Astrocyte (in vitro differentiated cells and primary cell): ENCODE results near the gene POLR2J2.
"Not testable (repeated sequence)": the region's sequence is repeated elsewhere in the genome, so short reads cannot be mapped to it uniquely, and the experiment has no call there.

Experiments
- CTCF ChIP-seq: IDR thresholded peaks from 2 replicates; pipeline ENCODE4 v1.5.1; 2011; ENCODE audit warnings: low read depth, mild to moderate bottlenecking, inconsistent platforms, low read length, moderate library complexity; ENCODE audit not compliant: insufficient read depth
- EZH2 ChIP-seq: IDR thresholded peaks from 2 replicates; pipeline ENCODE4 v1.6.1; 2012; ENCODE audit warnings: mild to moderate bottlenecking, low read length, inconsistent platforms; ENCODE audit not compliant: insufficient read depth

DNA sequence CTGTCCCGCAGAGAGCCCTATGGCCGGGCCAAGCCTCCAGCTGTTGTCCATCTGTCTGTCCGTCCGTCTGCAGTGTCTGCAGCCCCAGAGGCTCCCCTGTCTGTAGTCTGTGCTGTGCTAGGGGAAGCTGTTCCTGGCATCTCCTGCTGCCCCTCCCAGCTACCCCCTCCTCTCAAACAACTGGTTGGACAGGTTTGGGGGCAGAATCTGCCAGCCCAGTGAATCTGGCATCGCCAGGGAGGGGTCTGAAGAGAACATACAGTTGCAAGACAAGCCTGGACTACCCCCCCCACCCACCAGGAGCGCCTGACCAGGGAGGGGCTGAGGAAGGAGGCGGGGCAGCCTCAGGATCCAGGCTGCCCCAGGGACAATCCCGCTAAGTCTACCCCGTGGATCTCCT, 28.8 kb downstream of the POLR2J2 start, which contains the start of gene UPK3BL1:
- TF ChIP-seq EZH2, CTCF: not testable (repeated sequence)
